Liver (tissue), 9 donors: ENCODE results near the gene STMN1. TPM values are rescaled to one million over a fixed set of nuclear protein-coding genes. Genes with fewer than 3 reads are reported as not detected.

ENCODE experiments used
- DNase-seq: peaks from one replicate; pipeline ENCODE4 v3.0.0-alpha.2; 2017; ENCODE audit warnings: low spot score
- H3K27ac ChIP-seq, 2 donors: one replicate each; pipeline ENCODE4 v1.7.0; 2013; ENCODE audit warnings: inconsistent platforms in 2 of 2, low read length in 2 of 2, control low read depth in 1 of 2, low read depth in 1 of 2, mild to moderate bottlenecking in 1 of 2
- H3K27me3 ChIP-seq, 4 donors: one replicate each; pipeline versions ENCODE4 v1.6.1 to v1.7.0; 2013; ENCODE audit warnings: low read length in 3 of 4, inconsistent platforms in 1 of 4, mild to moderate bottlenecking in 1 of 4, moderate library complexity in 1 of 4; ENCODE audit not compliant: control insufficient read depth in 4 of 4, insufficient read depth in 4 of 4
- H3K36me3 ChIP-seq, 4 donors: one replicate each; pipeline versions ENCODE4 v1.6.1 to v1.7.0; 2013; ENCODE audit warnings: low read length in 3 of 4, mild to moderate bottlenecking in 3 of 4, low read depth in 1 of 4, moderate library complexity in 1 of 4; ENCODE audit not compliant: control insufficient read depth in 4 of 4, insufficient read depth in 3 of 4
- H3K4me1 ChIP-seq, 4 donors: one replicate each; pipeline versions ENCODE4 v1.6.1 to v1.7.0; 2013; ENCODE audit warnings: low read length in 3 of 4, mild to moderate bottlenecking in 3 of 4, moderate library complexity in 1 of 4; ENCODE audit not compliant: control insufficient read depth in 4 of 4, insufficient read depth in 4 of 4
- H3K4me3 ChIP-seq, 3 donors: one replicate each; pipeline versions ENCODE4 v1.6.1 to v1.7.0; 2013; ENCODE audit warnings: low read length in 3 of 3, control low read depth in 1 of 3, low read depth in 1 of 3, mild to moderate bottlenecking in 1 of 3
- H3K9ac ChIP-seq, 2 donors: one replicate each; pipeline ENCODE4 v1.7.0; 2013; ENCODE audit warnings: low read length in 2 of 2, mild to moderate bottlenecking in 2 of 2, moderate library complexity in 2 of 2, control low read depth in 1 of 2, low read depth in 1 of 2
- H3K9me3 ChIP-seq, 4 donors: one replicate each; pipeline versions ENCODE4 v1.6.1 to v1.7.0; 2013; ENCODE audit warnings: low read length in 3 of 4; ENCODE audit not compliant: control insufficient read depth in 4 of 4
- CTCF ChIP-seq: fragments of 150-350 bp; IDR thresholded peaks from 2 replicates; pipeline ENCODE4 v1.5.1; 2017; ENCODE audit warnings: improper control_type of control experiment, low read depth, low read length; ENCODE audit not compliant: missing input control
- EGR1 ChIP-seq, 2 donors: IDR thresholded peaks; 2 replicates each; pipeline ENCODE4 v1.6.1; 2016 to 2018; ENCODE audit warnings: antibody characterized with exemption in 2 of 2, low read depth in 2 of 2
- FOXA1 ChIP-seq: IDR thresholded peaks from 2 replicates; pipeline ENCODE4 v1.6.1; 2016; ENCODE audit warnings: antibody characterized with exemption
- FOXA2 ChIP-seq: IDR thresholded peaks from 2 replicates; pipeline ENCODE4 v1.6.1; 2016; ENCODE audit warnings: antibody characterized with exemption
- GABPA ChIP-seq, 2 donors: IDR thresholded peaks in 1 of 2; conservative IDR thresholded peaks in 1 of 2; 2 replicates each; pipeline ENCODE4 v1.6.1; 2016; ENCODE audit warnings: antibody characterized with exemption in 2 of 2, mild to moderate bottlenecking in 1 of 2, moderate library complexity in 1 of 2
- HNF4G ChIP-seq: IDR thresholded peaks from 2 replicates; pipeline ENCODE4 v1.6.1; 2016; ENCODE audit warnings: antibody characterized with exemption
- JUND ChIP-seq, 2 donors: IDR thresholded peaks; 2 replicates each; pipeline ENCODE4 v1.6.1; 2016; ENCODE audit warnings: antibody characterized with exemption in 2 of 2
- MAX ChIP-seq: IDR thresholded peaks from 2 replicates; pipeline ENCODE4 v1.6.1; 2016; ENCODE audit warnings: antibody characterized with exemption
- RAD21 ChIP-seq, 2 donors: IDR thresholded peaks; 2 replicates each; pipeline ENCODE4 v1.6.1; 2016; ENCODE audit warnings: antibody characterized with exemption in 2 of 2, mild to moderate bottlenecking in 2 of 2
- RXRA ChIP-seq, 2 donors: IDR thresholded peaks; 2 replicates each; pipeline ENCODE4 v1.6.1; 2017 to 2018; ENCODE audit warnings: antibody characterized with exemption in 2 of 2, mild to moderate bottlenecking in 1 of 2
- SP1 ChIP-seq: IDR thresholded peaks from 2 replicates; pipeline ENCODE4 v1.6.1; 2018; ENCODE audit warnings: antibody characterized with exemption, mild to moderate bottlenecking
- TAF1 ChIP-seq: conservative IDR thresholded peaks from 2 replicates; pipeline ENCODE4 v1.6.1; 2016; ENCODE audit warnings: antibody characterized with exemption, mild to moderate bottlenecking
- YY1 ChIP-seq: IDR thresholded peaks from 2 replicates; pipeline ENCODE4 v1.6.1; 2016; ENCODE audit warnings: antibody characterized with exemption, mild to moderate bottlenecking
- ZBTB33 ChIP-seq: IDR thresholded peaks from 2 replicates; pipeline ENCODE4 v1.6.1; 2016; ENCODE audit warnings: antibody characterized with exemption
- WGBS: extraction: QIAGEN DNeasy Blood & Tissue Kit; methylation state at CpG from one replicate; pipeline ENCODE4 v1.1.7; 2013; 5-methylcytosine and 5-hydroxymethylcytosine counted together
- polyA plus RNA-seq, 2 donors: library from polyadenylated mRNA; stranded (reverse) in 1 of 2; unstranded in 1 of 2; fragments of 200-250 nt in 1 of 2; fragments of >200 nt in 1 of 2; fragmentation: Nextera tagmentation in 1 of 2; extraction: Ambion mirVana in 1 of 2; gene quantifications; one replicate each; pipeline versions ENCODE4 v1.2.1 to v1.2.3, GENCODE V29; 2013 to 2015
- total RNA-seq, 2 donors: library from RNA; depleted of rRNA; stranded (reverse); fragments of >200 nt; gene quantifications; one replicate each; pipeline ENCODE4 v1.2.3, GENCODE V29; 2014
- TF ChIP-seq, protein P1 (sequence below): IDR thresholded peaks from 2 replicates; pipeline ENCODE4 v1.6.1; 2016; ENCODE audit warnings: antibody characterized with exemption, mild to moderate bottlenecking
- TF ChIP-seq, protein P2 (sequence below): IDR thresholded peaks from 2 replicates; pipeline ENCODE4 v1.6.1; 2016; ENCODE audit warnings: antibody characterized with exemption
- donor health status: healthy.
- donor health status: healthy.
- donor health status: healthy.
- donor health status: healthy.
- donor health status: healthy.

STMN1 gene
- total and polyA plus RNA-seq, 4 donors = 0.75 to 40.1 (median 17.8) TPM

- WGBS = 52% methylated on average over 2 of the region's 2 CpGs
- peak overlapping the region in 1 of 2 donors; percentile 51 for H3K27ac ChIP-seq
- H3K4me1 ChIP-seq = peaks cover 26 to 75% (median 68%) of the 10 kb centered on the region in 4 donors
- H3K4me3 ChIP-seq = no peak overlapping the region
- no peaks in the 10 kb centered on the region for H3K36me3 ChIP-seq
- TF ChIP-seq GABPA (IDR thresholded peaks at IDR 0.05 in 1 of 2, conservative IDR thresholded peaks at IDR 0.05 in 1 of 2) = no peak
- no peak for TF ChIP-seq ZBTB33
- TF ChIP-seq, protein P1, sequence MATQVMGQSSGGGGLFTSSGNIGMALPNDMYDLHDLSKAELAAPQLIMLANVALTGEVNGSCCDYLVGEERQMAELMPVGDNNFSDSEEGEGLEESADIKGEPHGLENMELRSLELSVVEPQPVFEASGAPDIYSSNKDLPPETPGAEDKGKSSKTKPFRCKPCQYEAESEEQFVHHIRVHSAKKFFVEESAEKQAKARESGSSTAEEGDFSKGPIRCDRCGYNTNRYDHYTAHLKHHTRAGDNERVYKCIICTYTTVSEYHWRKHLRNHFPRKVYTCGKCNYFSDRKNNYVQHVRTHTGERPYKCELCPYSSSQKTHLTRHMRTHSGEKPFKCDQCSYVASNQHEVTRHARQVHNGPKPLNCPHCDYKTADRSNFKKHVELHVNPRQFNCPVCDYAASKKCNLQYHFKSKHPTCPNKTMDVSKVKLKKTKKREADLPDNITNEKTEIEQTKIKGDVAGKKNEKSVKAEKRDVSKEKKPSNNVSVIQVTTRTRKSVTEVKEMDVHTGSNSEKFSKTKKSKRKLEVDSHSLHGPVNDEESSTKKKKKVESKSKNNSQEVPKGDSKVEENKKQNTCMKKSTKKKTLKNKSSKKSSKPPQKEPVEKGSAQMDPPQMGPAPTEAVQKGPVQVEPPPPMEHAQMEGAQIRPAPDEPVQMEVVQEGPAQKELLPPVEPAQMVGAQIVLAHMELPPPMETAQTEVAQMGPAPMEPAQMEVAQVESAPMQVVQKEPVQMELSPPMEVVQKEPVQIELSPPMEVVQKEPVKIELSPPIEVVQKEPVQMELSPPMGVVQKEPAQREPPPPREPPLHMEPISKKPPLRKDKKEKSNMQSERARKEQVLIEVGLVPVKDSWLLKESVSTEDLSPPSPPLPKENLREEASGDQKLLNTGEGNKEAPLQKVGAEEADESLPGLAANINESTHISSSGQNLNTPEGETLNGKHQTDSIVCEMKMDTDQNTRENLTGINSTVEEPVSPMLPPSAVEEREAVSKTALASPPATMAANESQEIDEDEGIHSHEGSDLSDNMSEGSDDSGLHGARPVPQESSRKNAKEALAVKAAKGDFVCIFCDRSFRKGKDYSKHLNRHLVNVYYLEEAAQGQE = no peak
- no peak for TF ChIP-seq MAX
- TF ChIP-seq FOXA2 = no peak
- TF ChIP-seq TAF1 = no peak
- no peak for TF ChIP-seq JUND (IDR thresholded peaks at IDR 0.05)
- TF ChIP-seq RAD21 (IDR thresholded peaks at IDR 0.05) = no peak
- TF ChIP-seq YY1 = no peak
- TF ChIP-seq RXRA (IDR thresholded peaks at IDR 0.05) = no peak
- no peak for TF ChIP-seq CTCF
- TF ChIP-seq SP1 = no peak
- no peak for TF ChIP-seq FOXA1
- no peak for TF ChIP-seq EGR1 (IDR thresholded peaks at IDR 0.05; ENCODE audit: low read depth in 2 of 2)
- TF ChIP-seq HNF4G = no peak
- TF ChIP-seq, protein P2, sequence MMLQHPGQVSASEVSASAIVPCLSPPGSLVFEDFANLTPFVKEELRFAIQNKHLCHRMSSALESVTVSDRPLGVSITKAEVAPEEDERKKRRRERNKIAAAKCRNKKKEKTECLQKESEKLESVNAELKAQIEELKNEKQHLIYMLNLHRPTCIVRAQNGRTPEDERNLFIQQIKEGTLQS = no peak
- no peaks in the 10 kb centered on the region for H3K27me3 ChIP-seq
- H3K9ac ChIP-seq = no peak overlapping the region
- DNase-seq = no peak
- no peaks in the 10 kb centered on the region for H3K9me3 ChIP-seq
Observed at GRCh38 chr1:25872713-25873112, 33.5 kb downstream of the STMN1 start.
